GM12878 (cell line): ENCODE results near the gene MESD. TPM values are rescaled to one million over a fixed set of nuclear protein-coding genes. Genes with fewer than 3 reads are reported as not detected.

Source experiments
- BMI1 ChIP-seq: fragments of 450-650 bp; IDR thresholded peaks from 2 replicates; pipeline ENCODE4 v1.6.1; 2016; ENCODE audit warnings: mild to moderate bottlenecking, moderate library complexity, borderline replicate concordance
- CBFB ChIP-seq: IDR thresholded peaks from 2 replicates; pipeline ENCODE4 v1.6.1; 2016; ENCODE audit warnings: antibody characterized with exemption, low read depth
- CREM ChIP-seq: IDR thresholded peaks from 2 replicates; pipeline ENCODE4 v1.6.1; 2014; ENCODE audit warnings: antibody characterized with exemption, low read depth
- EGR1 ChIP-seq, 2 experiments: IDR thresholded peaks; 1 replicate in 1 of 2; 2 replicates in 1 of 2; pipeline ENCODE4 v1.6.1; 2011 to 2012; ENCODE audit warnings: low read depth in 2 of 2, low read length in 2 of 2, borderline replicate concordance in 1 of 2, mild to moderate bottlenecking in 1 of 2, moderate library complexity in 1 of 2
- FOXK2 ChIP-seq: fragments of 450-650 bp; IDR thresholded peaks from 2 replicates; pipeline ENCODE4 v1.6.1; 2017; ENCODE audit warnings: mild to moderate bottlenecking, moderate library complexity
- HDAC6 ChIP-seq: fragments of 200-600 bp; sonication (generic); IDR thresholded peaks from one replicate; pipeline ENCODE4 v1.8.0; 2017; ENCODE audit warnings: antibody characterized with exemption; ENCODE audit not compliant: unreplicated experiment
- HDGF ChIP-seq: fragments of 450-650 bp; IDR thresholded peaks from 2 replicates; pipeline ENCODE4 v1.6.1; 2016; ENCODE audit warnings: antibody characterized with exemption
- IRF3 ChIP-seq: fragments of 450-650 bp; IDR thresholded peaks from 2 replicates; pipeline ENCODE4 v1.6.1; 2014; ENCODE audit warnings: mild to moderate bottlenecking
- IRF4 ChIP-seq: IDR thresholded peaks from 2 replicates; pipeline ENCODE4 v1.6.1; 2011; ENCODE audit warnings: low read depth, low read length
- NR2C1 ChIP-seq: fragments of 450-650 bp; IDR thresholded peaks from 2 replicates; pipeline ENCODE4 v1.6.1; 2017; ENCODE audit warnings: antibody characterized with exemption, mild to moderate bottlenecking, moderate library complexity
- PBX3 ChIP-seq: IDR thresholded peaks from 2 replicates; pipeline ENCODE4 v1.6.1; 2011; ENCODE audit warnings: mild to moderate bottlenecking, low read depth, low read length, moderate library complexity; ENCODE audit not compliant: insufficient replicate concordance
- PKNOX1 ChIP-seq: fragments of 450-650 bp; IDR thresholded peaks from 2 replicates; pipeline ENCODE4 v1.6.1; 2016; ENCODE audit warnings: mild to moderate bottlenecking
- POLR2AphosphoS2 ChIP-seq: IDR thresholded peaks from 2 replicates; pipeline ENCODE4 v1.6.1; 2011; ENCODE audit warnings: low read depth, mild to moderate bottlenecking, low read length, improper control_type of control experiment, moderate library complexity
- POLR2AphosphoS5 ChIP-seq: IDR thresholded peaks from 2 replicates; pipeline ENCODE4 v1.6.1; 2011; ENCODE audit warnings: mild to moderate bottlenecking, low read length, inconsistent platforms
- REST ChIP-seq: IDR thresholded peaks from 2 replicates; pipeline ENCODE4 v1.6.1; 2012; ENCODE audit warnings: mild to moderate bottlenecking, low read depth, low read length
- SIN3A ChIP-seq: IDR thresholded peaks from 2 replicates; pipeline ENCODE4 v1.6.1; 2012; ENCODE audit warnings: low read depth, low read length, improper control_type of control experiment
- SREBF2 ChIP-seq: IDR thresholded peaks from 2 replicates; pipeline ENCODE4 v1.6.1; 2012; ENCODE audit warnings: mild to moderate bottlenecking, low read length
- STAT1 ChIP-seq: fragments of 450-650 bp; conservative IDR thresholded peaks from 2 replicates; pipeline ENCODE4 v1.6.1; 2014; ENCODE audit warnings: antibody characterized with exemption, mild to moderate bottlenecking
- SUPT20H ChIP-seq: IDR thresholded peaks from 2 replicates; pipeline ENCODE4 v1.6.1; 2011; ENCODE audit warnings: low read depth, mild to moderate bottlenecking, low read length, moderate library complexity, borderline replicate concordance; ENCODE audit not compliant: control insufficient read depth
- ZNF24 ChIP-seq: fragments of 450-650 bp; IDR thresholded peaks from 2 replicates; pipeline ENCODE4 v1.6.1; 2017; ENCODE audit warnings: antibody characterized with exemption, mild to moderate bottlenecking
- polyA plus RNA-seq, 11 experiments: library from polyadenylated mRNA; depleted of rRNA in 4 of 11; unstranded in 6 of 11; stranded (reverse) in 5 of 11; fragments of >200 nt; fragmentation: Nextera tagmentation in 4 of 11; fragmentation: Illumina TruSeq in 1 of 11; extraction: Ambion mirVana in 4 of 11; extraction: Trizol in 1 of 11; gene quantifications; 1 replicate in 1 of 11; 2 replicates in 10 of 11; pipeline versions ENCODE4 v1.2.1 to v1.2.3, GENCODE V29; 2011 to 2016; ENCODE audit warnings: inconsistent platforms in 2 of 11, missing spikeins in 2 of 11, low read depth in 1 of 11
- total RNA-seq, 4 experiments: library from RNA; depleted of rRNA in 3 of 4; stranded (reverse); fragments of >200 nt in 3 of 4; fragmentation: Illumina TruSeq in 1 of 4; extraction: Trizol in 1 of 4; gene quantifications; 2 replicates each; pipeline versions ENCODE4 v1.2.1 to v1.2.3, GENCODE V29; 2013 to 2021
- TF ChIP-seq, protein P1 (sequence below): fragments of 450-650 bp; IDR thresholded peaks from 2 replicates; pipeline ENCODE4 v1.6.1; 2018; ENCODE audit warnings: borderline replicate concordance, mild to moderate bottlenecking; ENCODE audit not compliant: partially characterized antibody

Gene MESD
- total and polyA plus RNA-seq, 10 of the 15 experiments (the other 5 are each of a cell fraction or from before 2014, with no cell fraction given), result 10.2 to 39.8 (median 20.9) TPM

DNA sequence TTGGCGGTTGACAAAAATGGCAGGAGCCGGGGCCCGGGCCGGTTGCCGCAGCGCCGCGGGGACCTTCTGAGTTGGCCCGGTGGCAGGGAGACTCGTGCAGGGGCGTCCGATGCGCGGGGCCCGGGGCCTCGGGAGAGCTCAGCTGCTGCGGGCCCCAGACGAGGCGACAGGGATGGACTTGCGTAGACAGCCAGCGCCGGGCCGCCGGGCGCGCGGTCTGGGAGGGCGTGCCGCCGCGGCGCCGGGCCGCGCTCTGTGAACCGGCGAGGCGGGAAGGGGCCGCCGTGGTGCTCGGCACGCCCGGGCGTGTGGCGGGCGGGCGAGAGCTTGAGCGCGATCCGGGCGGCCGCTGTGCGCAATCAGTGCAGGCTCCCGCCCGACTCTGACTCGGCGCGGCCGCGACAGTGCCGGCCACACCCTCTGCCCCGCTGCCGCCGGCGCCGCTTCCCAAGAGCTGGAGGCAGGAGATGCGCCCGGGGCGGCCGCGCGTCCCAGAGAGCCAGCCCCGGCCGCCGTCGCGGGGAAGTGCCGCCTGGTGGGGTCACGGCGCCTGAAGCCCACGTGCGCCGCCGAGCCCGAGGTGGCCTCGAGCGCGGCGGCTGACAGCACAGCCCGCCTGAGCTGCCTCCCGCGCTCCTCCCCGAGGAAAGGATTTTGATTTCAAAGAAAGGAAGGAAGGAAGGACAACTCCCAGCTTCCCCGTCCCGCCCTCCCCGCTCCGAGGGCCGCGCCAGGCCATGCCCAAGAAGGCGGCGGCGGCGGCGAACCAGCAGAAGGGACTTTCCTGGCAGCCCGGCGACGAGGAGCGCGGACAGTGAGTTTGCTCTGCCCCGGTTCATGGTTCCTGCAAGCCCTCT lies 11.8 kb upstream of the MESD start (continued):
- no peak for TF ChIP-seq REST
- TF ChIP-seq PKNOX1, result no peak
- no peak for TF ChIP-seq HDGF
- TF ChIP-seq BMI1, result no peak
- no peak for TF ChIP-seq IRF4
- TF ChIP-seq SIN3A, result no peak; the same call in 1 of the 2 replicates
- TF ChIP-seq, protein P1, sequence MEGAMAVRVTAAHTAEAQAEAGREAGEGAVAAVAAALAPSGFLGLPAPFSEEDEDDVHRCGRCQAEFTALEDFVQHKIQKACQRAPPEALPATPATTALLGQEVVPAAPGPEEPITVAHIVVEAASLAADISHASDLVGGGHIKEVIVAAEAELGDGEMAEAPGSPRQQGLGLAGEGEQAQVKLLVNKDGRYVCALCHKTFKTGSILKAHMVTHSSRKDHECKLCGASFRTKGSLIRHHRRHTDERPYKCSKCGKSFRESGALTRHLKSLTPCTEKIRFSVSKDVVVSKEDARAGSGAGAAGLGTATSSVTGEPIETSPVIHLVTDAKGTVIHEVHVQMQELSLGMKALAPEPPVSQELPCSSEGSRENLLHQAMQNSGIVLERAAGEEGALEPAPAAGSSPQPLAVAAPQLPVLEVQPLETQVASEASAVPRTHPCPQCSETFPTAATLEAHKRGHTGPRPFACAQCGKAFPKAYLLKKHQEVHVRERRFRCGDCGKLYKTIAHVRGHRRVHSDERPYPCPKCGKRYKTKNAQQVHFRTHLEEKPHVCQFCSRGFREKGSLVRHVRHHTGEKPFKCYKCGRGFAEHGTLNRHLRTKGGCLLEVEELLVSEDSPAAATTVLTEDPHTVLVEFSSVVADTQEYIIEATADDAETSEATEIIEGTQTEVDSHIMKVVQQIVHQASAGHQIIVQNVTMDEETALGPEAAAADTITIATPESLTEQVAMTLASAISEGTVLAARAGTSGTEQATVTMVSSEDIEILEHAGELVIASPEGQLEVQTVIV, result no peak
- no peak for TF ChIP-seq SREBF2
- TF ChIP-seq IRF3, result no peak
- TF ChIP-seq ZNF24, result no peak
- no peak for TF ChIP-seq CREM
- TF ChIP-seq PBX3, result no peak
- TF ChIP-seq CBFB, result no peak
- no peak for TF ChIP-seq HDAC6
- TF ChIP-seq POLR2AphosphoS5, result no peak; the same call in 1 of the 2 replicates
- no peak for TF ChIP-seq SUPT20H
- TF ChIP-seq STAT1, result no peak
- no peak for TF ChIP-seq FOXK2
- no peak for TF ChIP-seq POLR2AphosphoS2
- TF ChIP-seq NR2C1, result no peak
- no peak; a peak in 1 of 3 replicates for TF ChIP-seq EGR1 (IDR thresholded peaks at IDR 0.05; ENCODE audit: borderline replicate concordance in 1 of 2, low read depth in 2 of 2, low read length in 2 of 2)
